ENCODE results near the gene PDLIM1.

- TF ChIP-seq, protein P1, sequence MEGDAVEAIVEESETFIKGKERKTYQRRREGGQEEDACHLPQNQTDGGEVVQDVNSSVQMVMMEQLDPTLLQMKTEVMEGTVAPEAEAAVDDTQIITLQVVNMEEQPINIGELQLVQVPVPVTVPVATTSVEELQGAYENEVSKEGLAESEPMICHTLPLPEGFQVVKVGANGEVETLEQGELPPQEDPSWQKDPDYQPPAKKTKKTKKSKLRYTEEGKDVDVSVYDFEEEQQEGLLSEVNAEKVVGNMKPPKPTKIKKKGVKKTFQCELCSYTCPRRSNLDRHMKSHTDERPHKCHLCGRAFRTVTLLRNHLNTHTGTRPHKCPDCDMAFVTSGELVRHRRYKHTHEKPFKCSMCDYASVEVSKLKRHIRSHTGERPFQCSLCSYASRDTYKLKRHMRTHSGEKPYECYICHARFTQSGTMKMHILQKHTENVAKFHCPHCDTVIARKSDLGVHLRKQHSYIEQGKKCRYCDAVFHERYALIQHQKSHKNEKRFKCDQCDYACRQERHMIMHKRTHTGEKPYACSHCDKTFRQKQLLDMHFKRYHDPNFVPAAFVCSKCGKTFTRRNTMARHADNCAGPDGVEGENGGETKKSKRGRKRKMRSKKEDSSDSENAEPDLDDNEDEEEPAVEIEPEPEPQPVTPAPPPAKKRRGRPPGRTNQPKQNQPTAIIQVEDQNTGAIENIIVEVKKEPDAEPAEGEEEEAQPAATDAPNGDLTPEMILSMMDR (conservative IDR thresholded peaks at IDR 0.05) = no peak
- no peak for TF ChIP-seq EZH2 (IDR thresholded peaks at IDR 0.05; ENCODE audit: low read depth)
Observed at GRCh38 chr10:95234951-95235350, 55.9 kb downstream of the PDLIM1 start.
